Measurements from ENCODE around the gene RNF207. TPM values are rescaled to one million over a fixed set of nuclear protein-coding genes. Genes with fewer than 3 reads are reported as not detected.

The RNF207 gene
- total and polyA plus RNA-seq, 5 donors, result 33.7 to 97.4 (median 55.2) TPM

DNA sequence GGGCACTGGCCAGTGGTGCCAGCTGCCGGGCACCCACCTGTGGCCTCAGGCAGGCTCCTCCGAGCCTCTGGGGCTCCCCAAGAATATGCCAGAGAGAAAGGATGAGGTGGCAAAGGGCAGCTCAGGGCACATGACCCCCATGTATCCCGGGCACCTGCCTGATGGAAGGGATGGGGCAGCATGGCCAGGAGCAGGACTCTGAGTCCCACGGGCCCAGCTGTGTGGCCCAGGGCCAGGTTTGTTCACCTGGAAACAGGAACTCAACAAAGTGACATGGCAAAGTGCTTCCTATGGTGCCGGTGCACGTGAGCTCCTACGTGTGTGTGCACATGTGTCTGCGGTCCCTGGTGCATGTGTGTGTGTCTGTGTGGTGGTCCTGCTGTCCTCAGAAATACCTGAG is 64.5 kb downstream of the RNF207 start:
- intact Hi-C loops (cut with DNase I), result no loop called here
- no peak for DNase-seq
- Histone ChIP-seq H3K27ac (ENCODE audit: low read length) (no peak overlapping the region), H3K9me3 (ENCODE audit: control insufficient read depth, low read length) (no peaks in the 10 kb centered on the region), H3K4me3 (ENCODE audit: low read length) (no peak overlapping the region), H3K27me3 (ENCODE audit: control insufficient read depth, insufficient read depth) (no peaks in the 10 kb centered on the region), H3K4me1 (ENCODE audit: control insufficient read depth, insufficient read depth, low read length) (no peaks in the 10 kb centered on the region)
- WGBS, result 80% methylated on average over 8 of the region's 8 CpGs
- ATAC-seq, result no peak

Other genes with a start within 250 kb of the RNF207 start
- 1 to 10 TPM; 4.8 to 6.0 (median 5.4) TPM for gene NPHP4, start 213.7 kb upstream of the RNF207 start, total RNA-seq
- 2.8 TPM for gene NPHP4, start 213.7 kb upstream of the RNF207 start, polyA plus RNA-seq
- 10 to 100 TPM; 15.4 to 25.6 (median 19.0) TPM for gene KCNAB2, start 160.2 kb upstream of the RNF207 start, total RNA-seq
- 12.6 TPM for gene KCNAB2, start 160.2 kb upstream of the RNF207 start, polyA plus RNA-seq
- under 1 TPM; 0.23 to 0.53 (median 0.35) TPM for gene CHD5, start 25.8 kb upstream of the RNF207 start, total RNA-seq
- 0.29 TPM for gene CHD5, start 25.8 kb upstream of the RNF207 start, polyA plus RNA-seq
- 100 to 1,000 TPM; 247 to 309 (median 276) TPM for gene RPL22, start 6.5 kb upstream of the RNF207 start, total RNA-seq
- 260 TPM for gene RPL22, start 6.5 kb upstream of the RNF207 start, polyA plus RNA-seq
- 10 to 100 TPM; 52.1 to 59.6 (median 54.1) TPM for gene ICMT, start 29.8 kb downstream of the RNF207 start, total RNA-seq
- gene ICMT, start 29.8 kb downstream of the RNF207 start, polyA plus RNA-seq, result 39.9 TPM
- not detected for gene HES3, start 38.1 kb downstream of the RNF207 start, total RNA-seq
- gene HES3, start 38.1 kb downstream of the RNF207 start, polyA plus RNA-seq, result not detected
- gene GPR153, start 55.0 kb downstream of the RNF207 start, total RNA-seq, result 10 to 100 TPM in 2 of 4 donors, 1 to 10 TPM in 2; 6.7 to 14.3 (median 10.5) TPM
- 9.3 TPM for gene GPR153, start 55.0 kb downstream of the RNF207 start, polyA plus RNA-seq
- 1 to 10 TPM; 5.9 to 9.5 (median 7.9) TPM for gene ACOT7, start 187.6 kb downstream of the RNF207 start, total RNA-seq
- gene ACOT7, start 187.6 kb downstream of the RNF207 start, polyA plus RNA-seq, result 7.5 TPM
- gene HES2, start 213.8 kb downstream of the RNF207 start, total RNA-seq, result under 1 TPM in 1 of 4 donors, not detected in 3; 0.17 TPM
- not detected for gene HES2, start 213.8 kb downstream of the RNF207 start, polyA plus RNA-seq
- gene ESPN, start 218.7 kb downstream of the RNF207 start, total RNA-seq, result 1 to 10 TPM in 2 of 4 donors, under 1 TPM in 2; 0.37 to 1.7 (median 0.84) TPM
- gene ESPN, start 218.7 kb downstream of the RNF207 start, polyA plus RNA-seq, result 0.23 TPM

All from right cardiac atrium (tissue), 5 donors.